HEK293T (cell line): ENCODE results near the gene ZNF595.
"Not testable (repeated sequence)": the region's sequence is repeated elsewhere in the genome, so short reads cannot be mapped to it uniquely, and the experiment has no call there.

Experiments used
- BHLHE40 ChIP-seq: fragments of 450-650 bp; IDR thresholded peaks from 2 replicates; pipeline ENCODE4 v1.6.1; 2016; ENCODE audit warnings: mild to moderate bottlenecking, moderate library complexity, borderline replicate concordance
- ELF4 ChIP-seq: fragments of 450-650 bp; IDR thresholded peaks from 2 replicates; pipeline ENCODE4 v1.6.1; 2017; ENCODE audit warnings: antibody characterized with exemption
- FOXA1 ChIP-seq: fragments of 450-650 bp; IDR thresholded peaks from 2 replicates; pipeline ENCODE4 v1.6.1; 2016; ENCODE audit warnings: mild to moderate bottlenecking
- FOXM1 ChIP-seq: fragments of 450-650 bp; IDR thresholded peaks from 2 replicates; pipeline ENCODE4 v1.6.1; 2017; ENCODE audit warnings: mild to moderate bottlenecking, borderline replicate concordance
- L3MBTL2 ChIP-seq: fragments of 450-650 bp; conservative IDR thresholded peaks from 2 replicates; pipeline ENCODE4 v1.6.1; 2016; ENCODE audit warnings: mild to moderate bottlenecking
- SP1 ChIP-seq: fragments of 450-650 bp; IDR thresholded peaks from 2 replicates; pipeline ENCODE4 v1.6.1; 2017
- SUZ12 ChIP-seq: fragments of 450-650 bp; IDR thresholded peaks from 2 replicates; pipeline ENCODE4 v1.6.1; 2016; ENCODE audit warnings: mild to moderate bottlenecking
- TARDBP ChIP-seq: fragments of 450-650 bp; IDR thresholded peaks from 2 replicates; pipeline ENCODE4 v1.6.1; 2016
- ZNF384 ChIP-seq: fragments of 450-650 bp; IDR thresholded peaks from 2 replicates; pipeline ENCODE4 v1.6.1; 2016

DNA sequence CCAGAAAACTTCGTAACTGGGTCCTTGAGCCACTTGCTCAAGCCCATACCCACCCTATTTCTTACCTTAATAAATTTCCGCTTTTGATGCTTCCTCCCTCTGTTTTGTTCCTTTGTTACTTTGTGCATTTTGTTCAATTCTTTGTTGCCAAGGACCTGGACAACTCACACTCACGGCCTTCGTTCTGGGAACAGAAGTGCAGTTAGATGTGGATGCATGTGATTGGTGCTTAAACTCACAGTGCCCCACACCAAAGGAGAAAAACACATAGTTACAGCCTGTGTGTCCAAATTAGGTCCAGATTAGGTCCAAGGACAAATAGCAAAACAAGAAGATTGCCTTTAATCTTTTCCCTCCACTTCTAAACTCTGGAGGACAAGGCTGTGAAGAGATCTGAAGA lies 1.9 kb upstream of the ZNF595 start:
- not testable (repeated sequence) for TF ChIP-seq L3MBTL2, FOXA1, FOXM1, SUZ12, ELF4, ZNF384, TARDBP, SP1, BHLHE40
